Stimulated activated CD4-positive, alpha-beta T cell treated with anti-CD3 and anti-CD28 coated beads, Interleukin-4, amount 100 ng/mL, for 1 hour (primary cell): Measurements from ENCODE around the gene RHEBL1.

ENCODE experiments used
- DNase-seq: peaks from one replicate; pipeline ENCODE4 v3.0.0-alpha.2; 2020

The RHEBL1 gene

GRCh38 chr12:49054096-49054495, 15.7 kb downstream of the RHEBL1 start:
- no peak for DNase-seq

GRCh38 chr12:49052451-49053208, 17.1 kb downstream of the RHEBL1 start:
- DNase-seq = no peak

- DNase-seq = no peak
Observed at GRCh38 chr12:49051777-49052438, 17.9 kb downstream of the RHEBL1 start.

- no peak for DNase-seq
Observed at GRCh38 chr12:49051373-49051764, 18.4 kb downstream of the RHEBL1 start.

- DNase-seq = no peak
Observed at GRCh38 chr12:49050507-49051372, 19.0 kb downstream of the RHEBL1 start.

- no peak for DNase-seq
Observed at GRCh38 chr12:49049566-49050224, 20.1 kb downstream of the RHEBL1 start.

GRCh38 chr12:49048953-49049352, 20.8 kb downstream of the RHEBL1 start:
- no peak for DNase-seq

- no peak for DNase-seq
Observed at GRCh38 chr12:49046129-49046895, 23.5 kb downstream of the RHEBL1 start.

GRCh38 chr12:49044660-49045059, 25.1 kb downstream of the RHEBL1 start:
- no peak for DNase-seq

GRCh38 chr12:49043856-49044258, 25.9 kb downstream of the RHEBL1 start:
- peak; percentile 83 for DNase-seq

GRCh38 chr12:49043241-49043640, 26.5 kb downstream of the RHEBL1 start:
- DNase-seq = no peak

GRCh38 chr12:49041881-49042484, 27.8 kb downstream of the RHEBL1 start:
- no peak for DNase-seq

GRCh38 chr12:49041036-49041880, 28.5 kb downstream of the RHEBL1 start:
- DNase-seq = no peak

GRCh38 chr12:49040364-49040855, 29.4 kb downstream of the RHEBL1 start:
- no peak for DNase-seq

- no peak for DNase-seq
Observed at GRCh38 chr12:49039421-49040363, 30.1 kb downstream of the RHEBL1 start.

GRCh38 chr12:49038291-49038955, 31.4 kb downstream of the RHEBL1 start:
- no peak for DNase-seq

GRCh38 chr12:49037947-49038237, 31.9 kb downstream of the RHEBL1 start:
- DNase-seq = no peak

- DNase-seq = no peak
Observed at GRCh38 chr12:49037111-49037946, 32.5 kb downstream of the RHEBL1 start.
